Gastroesophageal sphincter (tissue), 3 donors: ENCODE results near the gene PMAIP1.

Experiments
- CTCF ChIP-seq, 4 experiments: fragments of 200-600 bp in 2 of 4; fragments of 450-650 bp in 2 of 4; sonication (generic) in 1 of 4; IDR thresholded peaks; one replicate each; pipeline ENCODE4 v1.5.1; 2017 to 2019; ENCODE audit warnings: antibody characterized with exemption in 4 of 4, mild to moderate bottlenecking in 2 of 4, moderate library complexity in 2 of 4
- POLR2A ChIP-seq, 2 donors: fragments of 450-650 bp; IDR thresholded peaks; one replicate each; pipeline ENCODE4 v1.6.1; 2017; ENCODE audit warnings: antibody characterized with exemption in 2 of 2, mild to moderate bottlenecking in 2 of 2, moderate library complexity in 1 of 2
- POLR2AphosphoS5 ChIP-seq: sonication (generic); formaldehyde crosslinking; IDR thresholded peaks from one replicate; pipeline ENCODE4 v1.6.1; 2017; ENCODE audit warnings: antibody characterized with exemption

GRCh38 chr18:59878644-59879043 lies 21.2 kb upstream of the PMAIP1 start:
- TF ChIP-seq CTCF (IDR thresholded peaks at IDR 0.05) (no peak), POLR2AphosphoS5 (no peak), POLR2A (IDR thresholded peaks at IDR 0.05) (no peak)
